Activated B cell treated with CpG ODN at 0.5 μM for 24 hours (primary cell): ENCODE measurements around the gene BCAS1. TPM values are rescaled to one million over a fixed set of nuclear protein-coding genes. Genes with fewer than 3 reads are reported as not detected.

Source experiments
- ATAC-seq: fragments of 200-7000 bp; cut with Tn5 transposase; one replicate; pipeline ENCODE4 v1.10.0; 2021; ENCODE audit warnings: low read depth, mild to moderate bottlenecking, moderate library complexity
- CTCF ChIA-PET: fragments of 350-600 bp; sonication (Branson Sonifier 250); formaldehyde crosslinking; loops from one replicate; lab custom pipeline; 2021; ENCODE audit warnings: antibody characterized with exemption; lab: Charles Lee
- POLR2A ChIA-PET: fragments of 350-600 bp; sonication (Branson Sonifier 250); formaldehyde crosslinking; loops from one replicate; lab custom pipeline; 2021; ENCODE audit warnings: antibody characterized with exemption; lab: Charles Lee
- DNase-seq: peaks from one replicate; pipeline ENCODE4 v3.0.0; 2022
- H3K27ac Mint-ChIP-seq: one replicate; pipeline ENCODE4 v1.8.0; 2020; ENCODE audit warnings: mixed read lengths
- H3K27me3 Mint-ChIP-seq: one replicate; pipeline ENCODE4 v1.8.0; 2021; ENCODE audit warnings: mixed read lengths
- H3K36me3 Mint-ChIP-seq: one replicate; pipeline ENCODE4 v1.8.0; 2021; ENCODE audit warnings: low read depth, mixed read lengths
- H3K4me1 Mint-ChIP-seq: one replicate; pipeline ENCODE4 v1.8.0; 2021; ENCODE audit warnings: mixed read lengths
- H3K4me3 Mint-ChIP-seq: one replicate; pipeline ENCODE4 v1.8.0; 2020; ENCODE audit warnings: mild to moderate bottlenecking, mixed read lengths
- H3K9me3 Mint-ChIP-seq: one replicate; pipeline ENCODE4 v1.8.0; 2020; ENCODE audit warnings: mixed read lengths
- CTCF ChIP-seq: fragments of 200-600 bp; IDR thresholded peaks from one replicate; pipeline ENCODE4 v1.8.0; 2022; ENCODE audit warnings: antibody characterized with exemption, mild to moderate bottlenecking
- intact Hi-C: fragments of 100-400 bp; cut with micrococcal nuclease; formaldehyde crosslinking; loops from one replicate; pipeline ENCODE4 v1.15.1; 2024
- total RNA-seq: library from RNA; stranded (reverse); gene quantifications from 2 replicates; pipeline ENCODE4 v1.2.3, GENCODE V29; 2022

The BCAS1 gene
- total RNA-seq, 1 donor from 2014 or later: 1.7 TPM

GRCh38 chr20:53904261-53904660 is 166.1 kb downstream of the BCAS1 start:
- peaks cover 65% of the 10 kb centered on the region for H3K4me1 Mint-ChIP-seq
- intact Hi-C loops: no loop called here
- no peaks in the 10 kb centered on the region for H3K36me3 Mint-ChIP-seq
- no peak overlapping the region for H3K4me3 Mint-ChIP-seq
- no peak overlapping the region for H3K27ac Mint-ChIP-seq
- ChIA-PET POLR2A (no interaction called here), CTCF (interaction anchor here (3.7 kb wide), 1 partner anchor 12 kb away, joined by 15 read pairs; no protein-coding TSS in a partner anchor)
- ATAC-seq (no peak), DNase-seq (no peak)
- no peaks in the 10 kb centered on the region for H3K27me3 Mint-ChIP-seq
- no peak for TF ChIP-seq CTCF
- no peaks in the 10 kb centered on the region for H3K9me3 Mint-ChIP-seq

GRCh38 chr20:53903652-53903987 is 166.8 kb downstream of the BCAS1 start:
- no peak overlapping the region for H3K4me3 Mint-ChIP-seq
- H3K27me3 Mint-ChIP-seq: no peaks in the 10 kb centered on the region
- intact Hi-C loops: no loop called here
- H3K36me3 Mint-ChIP-seq: no peaks in the 10 kb centered on the region
- peaks cover 65% of the 10 kb centered on the region for H3K4me1 Mint-ChIP-seq
- ChIA-PET CTCF (no interaction called here), POLR2A (no interaction called here)
- no peaks in the 10 kb centered on the region for H3K9me3 Mint-ChIP-seq
- no peak for TF ChIP-seq CTCF
- ATAC-seq (peak; percentile 18), DNase-seq (no peak)
- H3K27ac Mint-ChIP-seq: peak overlapping the region; percentile 42

- CTCF ChIA-PET: no interaction called here
- H3K9me3 Mint-ChIP-seq: no peaks in the 10 kb centered on the region
- peaks cover 65% of the 10 kb centered on the region for H3K4me1 Mint-ChIP-seq
These were observed 167.3 kb downstream of the BCAS1 start for GRCh38 chr20:53902968-53903651.

GRCh38 chr20:53901497-53902096 is 168.8 kb downstream of the BCAS1 start:
- Mint-ChIP-seq H3K4me1 (peaks cover 58% of the 10 kb centered on the region), H3K9me3 (no peaks in the 10 kb centered on the region), H3K36me3 (no peaks in the 10 kb centered on the region), H3K27me3 (no peaks in the 10 kb centered on the region), H3K4me3 (no peak overlapping the region), H3K27ac (no peak overlapping the region)
- no peak for ATAC-seq
- intact Hi-C loops: no loop called here
- no peak for DNase-seq
- ChIA-PET CTCF (interaction anchor here (0.8 kb wide), 1 partner anchor 322 kb away, joined by 3 read pairs; no protein-coding TSS in a partner anchor), POLR2A (interaction anchor here (0.9 to 1.2 kb wide), 2 partner anchors 10 to 309 kb away, joined by 3 read pairs; no protein-coding TSS in a partner anchor)
- TF ChIP-seq CTCF: no peak

More at GRCh38 chr20:53902968-53903651, 167.3 kb downstream of the BCAS1 start:
- intact Hi-C loops: no loop called here
- H3K36me3 Mint-ChIP-seq: no peaks in the 10 kb centered on the region
- no peak for TF ChIP-seq CTCF
- DNase-seq (no peak), ATAC-seq (no peak)
- POLR2A ChIA-PET: interaction anchor here (0.9 kb wide), 1 partner anchor 12 kb away, joined by 3 read pairs; no protein-coding TSS in a partner anchor
- H3K27ac Mint-ChIP-seq: peak overlapping the region; percentile 42
- H3K27me3 Mint-ChIP-seq: no peaks in the 10 kb centered on the region
- no peak overlapping the region for H3K4me3 Mint-ChIP-seq

GRCh38 chr20:53901064-53901463 is 169.3 kb downstream of the BCAS1 start:
- Mint-ChIP-seq H3K4me1 (peaks cover 53% of the 10 kb centered on the region), H3K9me3 (no peaks in the 10 kb centered on the region), H3K27me3 (no peaks in the 10 kb centered on the region), H3K27ac (no peak overlapping the region), H3K4me3 (no peak overlapping the region), H3K36me3 (no peaks in the 10 kb centered on the region)
- ChIA-PET POLR2A (interaction anchor here (0.9 to 1.2 kb wide), 2 partner anchors 9 to 309 kb away, joined by 3 read pairs; no protein-coding TSS in a partner anchor), CTCF (interaction anchor here (0.9 to 1.2 kb wide), 3 partner anchors 15 to 298 kb away, joined by 3 to 4 read pairs (median 3); no protein-coding TSS in a partner anchor)
- no peak for DNase-seq
- no peak for ATAC-seq
- no peak for TF ChIP-seq CTCF
- intact Hi-C loops: no loop called here
